Measurements from ENCODE around the gene C1QA.

GRCh38 chr1:22616571-22616970 lies 19.9 kb upstream of the C1QA start:
- TF ChIP-seq CTCF (IDR thresholded peaks at IDR 0.05; ENCODE audit: insufficient read depth, low read length) (no peak), POLR2AphosphoS5 (IDR thresholded peaks at IDR 0.05; ENCODE audit: low read depth) (no peak), SPI1 (IDR thresholded peaks at IDR 0.05; ENCODE audit: borderline replicate concordance, low read depth) (no peak)
